Measurements from ENCODE around the gene STX8.

The STX8 gene

DNA sequence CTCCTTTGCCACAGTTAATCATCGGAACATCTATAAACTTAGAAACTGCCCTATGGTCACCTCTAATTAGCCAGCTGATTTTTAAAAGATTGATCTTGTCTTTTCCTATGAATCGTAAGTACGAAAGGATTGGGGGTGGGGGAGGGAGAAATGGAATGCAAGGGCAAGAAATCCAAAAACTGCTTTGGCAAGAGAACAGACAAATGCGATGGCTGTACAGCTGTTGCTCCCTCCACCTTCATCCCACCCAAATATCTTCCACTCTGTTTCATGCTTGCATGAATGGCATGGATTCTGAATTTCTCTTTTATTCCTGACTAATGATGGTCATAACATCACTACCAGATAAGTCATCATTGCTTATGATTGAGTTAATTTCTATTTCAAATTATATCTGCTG, 165.7 kb downstream of the STX8 start:
- no peak for DNase-seq (ENCODE audit: low read depth, low spot score)
- TF ChIP-seq, protein P1, sequence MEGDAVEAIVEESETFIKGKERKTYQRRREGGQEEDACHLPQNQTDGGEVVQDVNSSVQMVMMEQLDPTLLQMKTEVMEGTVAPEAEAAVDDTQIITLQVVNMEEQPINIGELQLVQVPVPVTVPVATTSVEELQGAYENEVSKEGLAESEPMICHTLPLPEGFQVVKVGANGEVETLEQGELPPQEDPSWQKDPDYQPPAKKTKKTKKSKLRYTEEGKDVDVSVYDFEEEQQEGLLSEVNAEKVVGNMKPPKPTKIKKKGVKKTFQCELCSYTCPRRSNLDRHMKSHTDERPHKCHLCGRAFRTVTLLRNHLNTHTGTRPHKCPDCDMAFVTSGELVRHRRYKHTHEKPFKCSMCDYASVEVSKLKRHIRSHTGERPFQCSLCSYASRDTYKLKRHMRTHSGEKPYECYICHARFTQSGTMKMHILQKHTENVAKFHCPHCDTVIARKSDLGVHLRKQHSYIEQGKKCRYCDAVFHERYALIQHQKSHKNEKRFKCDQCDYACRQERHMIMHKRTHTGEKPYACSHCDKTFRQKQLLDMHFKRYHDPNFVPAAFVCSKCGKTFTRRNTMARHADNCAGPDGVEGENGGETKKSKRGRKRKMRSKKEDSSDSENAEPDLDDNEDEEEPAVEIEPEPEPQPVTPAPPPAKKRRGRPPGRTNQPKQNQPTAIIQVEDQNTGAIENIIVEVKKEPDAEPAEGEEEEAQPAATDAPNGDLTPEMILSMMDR (IDR thresholded peaks at IDR 0.05; ENCODE audit: insufficient read depth, low read length, missing control alignments) = no peak
- no peak overlapping the region for H3K4me3 ChIP-seq (ENCODE audit: low read depth, low read length)
- POLR2A ChIA-PET = no interaction called here
- CTCF ChIA-PET = no interaction called here

- ChIA-PET CTCF (interaction anchor here (1.4 kb wide), 1 partner anchor 113 kb away, joined by 3 read pairs; no protein-coding TSS in a partner anchor), POLR2A (interaction anchor here (1.0 kb wide), 1 partner anchor 24 kb away, joined by 3 read pairs; no protein-coding TSS in a partner anchor)
- TF ChIP-seq, protein P1 (IDR thresholded peaks at IDR 0.05; ENCODE audit: insufficient read depth, low read length, missing control alignments) = no peak
- no peak overlapping the region for H3K4me3 ChIP-seq (ENCODE audit: low read depth, low read length)
- no peak for DNase-seq (ENCODE audit: low read depth, low spot score)
Observed at GRCh38 chr17:9408868-9409829, 166.5 kb downstream of the STX8 start.

- POLR2A ChIA-PET = interaction anchor here (1.0 kb wide), 1 partner anchor 25 kb away, joined by 3 read pairs; no protein-coding TSS in a partner anchor
Observed at GRCh38 chr17:9408381-9408780, 167.2 kb downstream of the STX8 start.

DNA sequence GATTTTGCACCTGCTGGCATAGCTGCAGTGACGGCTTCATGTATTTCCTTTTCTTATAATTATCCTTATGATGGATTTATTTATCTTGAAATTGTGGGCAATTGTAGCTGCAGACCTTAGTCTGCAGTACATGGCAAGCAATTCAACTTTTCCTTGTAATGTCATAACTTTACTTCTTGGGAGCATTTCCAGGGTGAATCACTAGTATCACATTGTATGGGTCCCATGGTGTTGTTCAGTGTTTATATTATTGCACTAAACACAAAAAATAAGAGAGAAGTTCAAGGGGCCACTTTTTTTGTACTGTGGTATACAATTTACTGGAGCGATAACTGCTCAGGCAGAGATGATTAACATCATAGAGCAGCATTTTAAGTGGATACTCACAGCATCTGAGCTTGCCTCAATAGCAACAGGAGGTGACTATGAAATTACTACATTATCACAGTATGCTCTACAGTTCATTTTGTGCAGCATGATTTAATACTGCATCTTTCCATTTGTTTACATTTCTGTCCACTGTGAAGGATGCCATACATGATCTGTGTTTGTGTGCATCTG, 169.5 kb downstream of the STX8 start:
- ChIA-PET POLR2A (no interaction called here), CTCF (interaction anchor here (1.1 to 1.5 kb wide), 3 partner anchors 11 to 116 kb away, joined by 3 read pairs; no protein-coding TSS in a partner anchor)
- no peak for DNase-seq (ENCODE audit: low read depth, low spot score)
- TF ChIP-seq, protein P1 (IDR thresholded peaks at IDR 0.05; ENCODE audit: insufficient read depth, low read length, missing control alignments) = no peak
- H3K4me3 ChIP-seq (ENCODE audit: low read depth, low read length) = no peak overlapping the region

More at GRCh38 chr17:9408381-9408780, 167.2 kb downstream of the STX8 start:
- TF ChIP-seq, protein P1 (IDR thresholded peaks at IDR 0.05; ENCODE audit: insufficient read depth, low read length, missing control alignments) = no peak
- no peak overlapping the region for H3K4me3 ChIP-seq (ENCODE audit: low read depth, low read length)
- no peak for DNase-seq (ENCODE audit: low read depth, low spot score)
- CTCF ChIA-PET = interaction anchor here (1.4 kb wide), 1 partner anchor 114 kb away, joined by 3 read pairs; no protein-coding TSS in a partner anchor

GRCh38 chr17:9403257-9403656, 172.4 kb downstream of the STX8 start:
- CTCF ChIA-PET = interaction anchor here (0.6 to 1.2 kb wide), 2 partner anchors 9 to 117 kb away, joined by 3 read pairs; no protein-coding TSS in a partner anchor
- POLR2A ChIA-PET = no interaction called here
- TF ChIP-seq, protein P1 (IDR thresholded peaks at IDR 0.05; ENCODE audit: insufficient read depth, low read length, missing control alignments) = no peak
- H3K4me3 ChIP-seq (ENCODE audit: low read depth, low read length) = no peak overlapping the region
- no peak for DNase-seq (ENCODE audit: low read depth, low spot score)

Measured in AG04449 (cell line).